Stimulated activated memory B cell treated with anti-CD40 and anti-IgM and Interleukin-4, amounts not matched to agents 10 μg/mL and 1 μg/mL and 100 μg/mL, for 72 hours (primary cell): Measurements from ENCODE around the gene DPF3.

Experiments used
- ATAC-seq: fragments of 150-1000 bp; cut with Tn5 transposase; 2 replicates; pipeline ENCODE4 v1.10.0; 2021
- H3K27ac Mint-ChIP-seq: one replicate; pipeline ENCODE4 v1.8.0; 2022; ENCODE audit warnings: mild to moderate bottlenecking, mixed read lengths
- H3K27me3 Mint-ChIP-seq: one replicate; pipeline ENCODE4 v1.8.0; 2022; ENCODE audit warnings: mixed read lengths
- H3K36me3 Mint-ChIP-seq: one replicate; pipeline ENCODE4 v1.8.0; 2022; ENCODE audit warnings: mixed read lengths
- H3K4me1 Mint-ChIP-seq: one replicate; pipeline ENCODE4 v1.8.0; 2022; ENCODE audit warnings: mixed read lengths
- H3K4me3 Mint-ChIP-seq: one replicate; pipeline ENCODE4 v1.8.0; 2022; ENCODE audit warnings: mild to moderate bottlenecking, moderate library complexity, mixed read lengths
- H3K9me3 Mint-ChIP-seq: one replicate; pipeline ENCODE4 v1.8.0; 2022; ENCODE audit warnings: mixed read lengths

The DPF3 gene

GRCh38 chr14:72714094-72714493 is 179.8 kb downstream of the DPF3 start:
- H3K4me3 Mint-ChIP-seq = peak overlapping the region; percentile 64
- H3K27ac Mint-ChIP-seq = peak overlapping the region; percentile 65
- peaks cover 14% of the 10 kb centered on the region for H3K36me3 Mint-ChIP-seq

GRCh38 chr14:72711936-72712335 is 182.0 kb downstream of the DPF3 start:
- Mint-ChIP-seq H3K27ac (peak overlapping the region; percentile 13), H3K4me1 (peaks cover 44% of the 10 kb centered on the region), H3K4me3 (no peak overlapping the region), H3K27me3 (no peaks in the 10 kb centered on the region), H3K36me3 (peaks cover 27% of the 10 kb centered on the region), H3K9me3 (no peaks in the 10 kb centered on the region)
- ATAC-seq = no peak

More at GRCh38 chr14:72714094-72714493, 179.8 kb downstream of the DPF3 start:
- Mint-ChIP-seq H3K27me3 (no peaks in the 10 kb centered on the region), H3K9me3 (no peaks in the 10 kb centered on the region), H3K4me1 (peaks cover 51% of the 10 kb centered on the region)
- ATAC-seq = peak; percentile 93

DNA sequence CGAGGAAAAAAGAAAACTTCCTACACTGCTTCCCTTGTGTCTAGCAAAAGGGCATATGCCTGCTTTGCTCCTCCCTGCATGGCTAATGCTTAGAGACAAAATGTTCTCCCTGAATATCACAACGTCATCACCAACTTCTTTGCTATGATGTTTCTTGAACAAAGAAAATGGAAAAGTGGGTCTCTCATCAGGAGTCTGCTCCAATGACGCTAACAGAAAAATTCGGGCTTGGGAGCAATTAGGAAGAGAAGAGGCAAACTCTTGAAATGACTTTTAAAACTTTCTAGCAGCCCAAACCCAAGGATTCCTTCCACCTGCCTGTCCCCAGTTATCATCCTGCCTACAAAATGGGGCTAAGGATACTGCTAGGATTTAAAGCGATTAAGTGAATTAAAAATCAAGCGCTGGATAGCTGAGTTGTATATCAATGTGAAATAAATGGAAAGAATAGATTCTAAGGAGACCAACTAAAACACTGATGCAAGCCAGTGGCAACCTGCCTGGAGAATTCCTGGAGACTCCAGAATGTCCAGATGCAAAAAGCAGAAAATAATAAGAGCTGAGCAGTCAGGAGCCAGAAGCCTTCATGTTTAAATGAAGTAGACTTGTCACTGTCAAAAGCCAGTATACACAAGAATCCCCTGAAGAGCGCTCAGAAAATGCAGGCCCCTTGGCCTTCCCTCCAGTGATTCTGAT is 183.8 kb downstream of the DPF3 start:
- Mint-ChIP-seq H3K27ac (no peak overlapping the region), H3K4me1 (peaks cover 31% of the 10 kb centered on the region), H3K9me3 (no peaks in the 10 kb centered on the region), H3K27me3 (no peaks in the 10 kb centered on the region), H3K36me3 (peaks cover 31% of the 10 kb centered on the region), H3K4me3 (no peak overlapping the region)
- ATAC-seq = no peak

GRCh38 chr14:72708708-72709475 is 185.0 kb downstream of the DPF3 start:
- no peak for ATAC-seq
- Mint-ChIP-seq H3K4me3 (no peak overlapping the region), H3K9me3 (no peaks in the 10 kb centered on the region), H3K27ac (no peak overlapping the region), H3K4me1 (peaks cover 19% of the 10 kb centered on the region), H3K36me3 (peaks cover 31% of the 10 kb centered on the region), H3K27me3 (no peaks in the 10 kb centered on the region)

DNA sequence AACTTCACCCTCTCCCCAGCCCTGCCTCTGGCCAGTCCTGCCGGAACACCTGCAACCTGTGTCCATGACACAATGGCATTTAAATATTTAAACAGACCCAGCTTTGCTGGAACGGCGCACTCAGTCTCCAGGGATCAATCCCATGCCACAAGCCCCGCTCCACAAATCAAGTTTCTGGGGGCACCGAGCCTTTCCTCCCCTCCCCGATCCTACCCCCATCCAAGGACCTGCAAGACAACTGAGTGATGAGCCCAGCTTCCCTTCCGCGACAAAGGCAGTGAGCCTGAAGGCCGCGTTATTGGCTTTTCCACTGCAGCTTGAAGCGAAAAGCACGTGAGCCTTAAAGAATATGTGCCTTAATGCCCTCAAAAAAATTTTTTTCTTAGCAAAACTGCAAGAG is 185.7 kb downstream of the DPF3 start:
- H3K36me3 Mint-ChIP-seq = peaks cover 31% of the 10 kb centered on the region
- no peaks in the 10 kb centered on the region for H3K27me3 Mint-ChIP-seq
- H3K4me3 Mint-ChIP-seq = no peak overlapping the region
- H3K4me1 Mint-ChIP-seq = peaks cover 13% of the 10 kb centered on the region
- H3K27ac Mint-ChIP-seq = no peak overlapping the region
- H3K9me3 Mint-ChIP-seq = no peaks in the 10 kb centered on the region
- no peak for ATAC-seq

GRCh38 chr14:72706485-72706884 is 187.4 kb downstream of the DPF3 start:
- H3K27me3 Mint-ChIP-seq = no peaks in the 10 kb centered on the region
- peaks cover 6% of the 10 kb centered on the region for H3K4me1 Mint-ChIP-seq
- H3K4me3 Mint-ChIP-seq = no peak overlapping the region
- no peaks in the 10 kb centered on the region for H3K9me3 Mint-ChIP-seq
- H3K27ac Mint-ChIP-seq = no peak overlapping the region
- H3K36me3 Mint-ChIP-seq = peaks cover 23% of the 10 kb centered on the region
- no peak for ATAC-seq

- no peak for ATAC-seq
- peaks cover 16% of the 10 kb centered on the region for H3K36me3 Mint-ChIP-seq
- H3K27ac Mint-ChIP-seq = no peak overlapping the region
- H3K4me3 Mint-ChIP-seq = no peak overlapping the region
- H3K27me3 Mint-ChIP-seq = no peaks in the 10 kb centered on the region
- no peaks in the 10 kb centered on the region for H3K9me3 Mint-ChIP-seq
- H3K4me1 Mint-ChIP-seq = peaks cover 17% of the 10 kb centered on the region
Measured at GRCh38 chr14:72704502-72704901, 189.4 kb downstream of the DPF3 start.

- Mint-ChIP-seq H3K36me3 (peaks cover 9% of the 10 kb centered on the region), H3K4me3 (no peak overlapping the region), H3K27ac (no peak overlapping the region), H3K4me1 (peaks cover 18% of the 10 kb centered on the region), H3K9me3 (no peaks in the 10 kb centered on the region), H3K27me3 (no peaks in the 10 kb centered on the region)
- no peak for ATAC-seq
Measured at GRCh38 chr14:72701605-72702004, 192.3 kb downstream of the DPF3 start.

DNA sequence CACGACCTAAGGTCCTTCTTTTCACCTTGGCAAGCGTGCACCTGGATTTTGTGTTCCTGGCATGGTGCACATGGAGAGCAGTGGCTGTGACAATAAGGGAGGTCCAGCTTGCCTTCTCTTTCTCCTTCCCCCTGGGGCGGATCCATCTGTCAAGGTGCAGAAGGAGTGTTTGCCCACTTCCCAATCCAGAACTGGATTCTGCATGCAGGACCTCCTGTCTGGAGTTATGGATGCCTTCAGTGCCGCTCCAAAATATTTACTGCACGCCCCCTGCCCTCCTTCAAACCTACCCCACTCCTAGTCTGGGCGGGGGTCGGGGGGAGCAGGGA is 192.7 kb downstream of the DPF3 start:
- H3K9me3 Mint-ChIP-seq = no peaks in the 10 kb centered on the region
- peaks cover 9% of the 10 kb centered on the region for H3K36me3 Mint-ChIP-seq
- peaks cover 18% of the 10 kb centered on the region for H3K4me1 Mint-ChIP-seq
- H3K27ac Mint-ChIP-seq = no peak overlapping the region
- no peaks in the 10 kb centered on the region for H3K27me3 Mint-ChIP-seq
- ATAC-seq = no peak
- no peak overlapping the region for H3K4me3 Mint-ChIP-seq

GRCh38 chr14:72700338-72701236 is 193.3 kb downstream of the DPF3 start:
- Mint-ChIP-seq H3K4me3 (no peak overlapping the region), H3K27ac (no peak overlapping the region), H3K4me1 (peaks cover 15% of the 10 kb centered on the region)

GRCh38 chr14:72699852-72700257 is 194.0 kb downstream of the DPF3 start:
- H3K27ac Mint-ChIP-seq = no peak overlapping the region
- H3K27me3 Mint-ChIP-seq = no peaks in the 10 kb centered on the region
- ATAC-seq = no peak
- H3K9me3 Mint-ChIP-seq = no peaks in the 10 kb centered on the region
- no peak overlapping the region for H3K4me3 Mint-ChIP-seq
- H3K4me1 Mint-ChIP-seq = peaks cover 13% of the 10 kb centered on the region
- H3K36me3 Mint-ChIP-seq = peaks cover 5% of the 10 kb centered on the region

More at GRCh38 chr14:72700338-72701236, 193.3 kb downstream of the DPF3 start:
- H3K27me3 Mint-ChIP-seq = no peaks in the 10 kb centered on the region
- no peak for ATAC-seq
- no peaks in the 10 kb centered on the region for H3K9me3 Mint-ChIP-seq
- H3K36me3 Mint-ChIP-seq = peaks cover 8% of the 10 kb centered on the region

GRCh38 chr14:72699443-72699842 is 194.5 kb downstream of the DPF3 start:
- Mint-ChIP-seq H3K27ac (no peak overlapping the region), H3K27me3 (no peaks in the 10 kb centered on the region), H3K36me3 (peaks cover 5% of the 10 kb centered on the region), H3K9me3 (no peaks in the 10 kb centered on the region), H3K4me1 (peaks cover 13% of the 10 kb centered on the region), H3K4me3 (no peak overlapping the region)
- no peak for ATAC-seq

- Mint-ChIP-seq H3K27ac (no peak overlapping the region), H3K36me3 (peaks cover 36% of the 10 kb centered on the region), H3K4me1 (no peaks in the 10 kb centered on the region), H3K4me3 (no peak overlapping the region), H3K9me3 (no peaks in the 10 kb centered on the region), H3K27me3 (no peaks in the 10 kb centered on the region)
- ATAC-seq = no peak
Measured at GRCh38 chr14:72692696-72693095, 201.2 kb downstream of the DPF3 start.

DNA sequence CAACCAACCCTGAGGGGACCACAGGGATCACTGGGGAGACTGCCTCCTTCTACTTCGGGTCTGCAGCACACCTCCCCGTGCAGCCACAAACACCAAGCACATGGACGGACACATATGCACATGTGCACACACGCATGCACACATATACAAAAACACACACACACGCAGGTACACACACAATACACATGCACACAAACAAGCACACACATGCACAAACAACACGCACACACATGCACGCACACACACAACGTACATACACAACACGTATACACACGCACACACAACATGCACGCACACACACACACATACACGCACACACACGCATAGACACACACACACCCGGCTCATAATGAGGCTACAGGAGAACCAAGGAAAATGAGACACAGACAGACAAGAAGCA is 203.6 kb downstream of the DPF3 start:
- no peak overlapping the region for H3K4me3 Mint-ChIP-seq
- no peak overlapping the region for H3K27ac Mint-ChIP-seq
- H3K4me1 Mint-ChIP-seq = no peaks in the 10 kb centered on the region
- H3K27me3 Mint-ChIP-seq = no peaks in the 10 kb centered on the region
- no peaks in the 10 kb centered on the region for H3K9me3 Mint-ChIP-seq
- ATAC-seq = no peak
- peaks cover 39% of the 10 kb centered on the region for H3K36me3 Mint-ChIP-seq

- Mint-ChIP-seq H3K27ac (no peak overlapping the region), H3K27me3 (no peaks in the 10 kb centered on the region), H3K4me3 (no peak overlapping the region), H3K9me3 (no peaks in the 10 kb centered on the region), H3K4me1 (peaks cover 3% of the 10 kb centered on the region), H3K36me3 (peaks cover 48% of the 10 kb centered on the region)
- no peak for ATAC-seq
Measured at GRCh38 chr14:72688990-72689671, 204.8 kb downstream of the DPF3 start.
